H9 (cell line): ENCODE data around the gene CYP2D6. TPM values are rescaled to one million over a fixed set of nuclear protein-coding genes. Genes with fewer than 3 reads are reported as not detected.

Source experiments
- DNase-seq: peaks from one replicate; pipeline ENCODE4 v3.0.0-alpha.2; 2017
- H2AFZ ChIP-seq: one replicate; pipeline ENCODE4 v1.6.1; 2013; ENCODE audit warnings: mild to moderate bottlenecking, low read length, control low read depth, moderate library complexity
- H2AK5ac ChIP-seq: 2 replicates; pipeline ENCODE4 v1.6.1; 2013; ENCODE audit warnings: low read length, control low read depth, mixed read lengths; ENCODE audit not compliant: insufficient read length
- H2BK120ac ChIP-seq: one replicate; pipeline ENCODE4 v1.6.1; 2013; ENCODE audit warnings: low read depth, mild to moderate bottlenecking, low read length, control low read depth, inconsistent platforms; ENCODE audit not compliant: poor library complexity, severe bottlenecking
- H2BK12ac ChIP-seq: 2 replicates; pipeline ENCODE4 v1.6.1; 2013; ENCODE audit warnings: low read length, control low read depth, mixed read lengths, low read depth; ENCODE audit not compliant: insufficient read length
- H2BK15ac ChIP-seq: 2 replicates; pipeline ENCODE4 v1.6.1; 2013; ENCODE audit warnings: low read depth, low read length, control low read depth
- H2BK20ac ChIP-seq: one replicate; pipeline ENCODE4 v1.6.1; 2013; ENCODE audit warnings: low read depth, mild to moderate bottlenecking, low read length, control low read depth, inconsistent platforms; ENCODE audit not compliant: poor library complexity, severe bottlenecking
- H2BK5ac ChIP-seq: 2 replicates; pipeline ENCODE4 v1.6.1; 2013; ENCODE audit warnings: low read length, control low read depth, mixed read lengths; ENCODE audit not compliant: insufficient read length
- H3K14ac ChIP-seq: 2 replicates; pipeline ENCODE4 v1.6.1; 2013; ENCODE audit warnings: low read length, control low read depth; ENCODE audit not compliant: insufficient read depth
- H3K18ac ChIP-seq: 2 replicates; pipeline ENCODE4 v1.6.1; 2013; ENCODE audit warnings: low read depth, mild to moderate bottlenecking, mixed read lengths, low read length, control low read depth; ENCODE audit not compliant: insufficient read length
- H3K23ac ChIP-seq: 2 replicates; pipeline ENCODE4 v1.6.1; 2013; ENCODE audit warnings: low read length, control low read depth, mixed read lengths, low read depth; ENCODE audit not compliant: insufficient read length
- H3K23me2 ChIP-seq: 2 replicates; pipeline ENCODE4 v1.6.1; 2013; ENCODE audit warnings: low read depth, mild to moderate bottlenecking, mixed read lengths, low read length, control low read depth; ENCODE audit not compliant: insufficient read length, poor library complexity, severe bottlenecking
- H3K27ac ChIP-seq: 2 replicates; pipeline ENCODE4 v1.5.1; 2013; ENCODE audit warnings: low read length, control low read depth, mixed read lengths, low read depth; ENCODE audit not compliant: insufficient read length
- H3K27me3 ChIP-seq: 2 replicates; pipeline ENCODE4 v1.6.1; 2013; ENCODE audit warnings: low read length, control low read depth, inconsistent platforms; ENCODE audit not compliant: insufficient read depth
- H3K4ac ChIP-seq: 2 replicates; pipeline ENCODE4 v1.6.1; 2013; ENCODE audit warnings: low read depth, mild to moderate bottlenecking, control low read depth, inconsistent platforms, low read length, moderate library complexity
- H3K4me1 ChIP-seq: 2 replicates; pipeline ENCODE4 v1.6.1; 2013; ENCODE audit warnings: low read length, control low read depth, inconsistent platforms; ENCODE audit not compliant: insufficient read depth
- H3K4me2 ChIP-seq: 2 replicates; pipeline ENCODE4 v1.6.1; 2013; ENCODE audit warnings: low read length, control low read depth, mixed read lengths; ENCODE audit not compliant: insufficient read length, insufficient read depth
- H3K56ac ChIP-seq: 2 replicates; pipeline ENCODE4 v1.6.1; 2013; ENCODE audit warnings: low read depth, mild to moderate bottlenecking, mixed read lengths, low read length, control low read depth; ENCODE audit not compliant: insufficient read length
- H3K79me1 ChIP-seq: 2 replicates; pipeline ENCODE4 v1.6.1; 2013; ENCODE audit warnings: low read depth, mild to moderate bottlenecking, moderate library complexity, low read length, control low read depth, inconsistent platforms; ENCODE audit not compliant: insufficient read depth, poor library complexity, severe bottlenecking
- H3K79me2 ChIP-seq: 2 replicates; pipeline ENCODE4 v1.6.1; 2013; ENCODE audit warnings: low read length, control low read depth, inconsistent platforms; ENCODE audit not compliant: insufficient read depth
- H3K9ac ChIP-seq: 2 replicates; pipeline ENCODE4 v1.6.1; 2013; ENCODE audit warnings: low read length, control low read depth, mixed read lengths; ENCODE audit not compliant: insufficient read length; ENCODE audit errors: extremely low read depth
- H3K9me3 ChIP-seq: one replicate; pipeline ENCODE4 v1.6.1; 2013; ENCODE audit warnings: low read depth, low read length, inconsistent platforms; ENCODE audit not compliant: control insufficient read depth
- H3T11ph ChIP-seq: one replicate; pipeline ENCODE4 v1.6.1; 2013; ENCODE audit warnings: mild to moderate bottlenecking, low read length, control low read depth, inconsistent platforms
- H4K20me1 ChIP-seq: one replicate; pipeline ENCODE4 v1.6.1; 2013; ENCODE audit not compliant: control insufficient read depth, insufficient read length, insufficient read depth
- H4K5ac ChIP-seq: 2 replicates; pipeline ENCODE4 v1.6.1; 2013; ENCODE audit warnings: low read depth, mild to moderate bottlenecking, mixed read lengths, low read length, control low read depth; ENCODE audit not compliant: insufficient read length
- H4K8ac ChIP-seq: replicated peaks from 2 replicates; pipeline ENCODE4 v1.6.1; 2013; ENCODE audit warnings: low read length, control low read depth, mixed read lengths, low read depth; ENCODE audit not compliant: insufficient read length
- H4K91ac ChIP-seq: 2 replicates; pipeline ENCODE4 v1.6.1; 2013; ENCODE audit warnings: low read depth, mild to moderate bottlenecking, moderate library complexity, mixed read lengths, low read length, control low read depth; ENCODE audit not compliant: insufficient read length
- H3K27ac Mint-ChIP-seq, 3 experiments: 2 replicates in 2 of 3; 3 replicates in 1 of 3; pipeline ENCODE4 v1.8.0; 2020 to 2021; ENCODE audit warnings: mixed read lengths in 3 of 3, mild to moderate bottlenecking in 1 of 3, moderate library complexity in 1 of 3
- H3K27me3 Mint-ChIP-seq: 2 replicates; pipeline ENCODE4 v1.8.0; 2021; ENCODE audit warnings: low read depth, mild to moderate bottlenecking, moderate library complexity, mixed read lengths
- H3K36me3 Mint-ChIP-seq, 3 experiments: 2 replicates in 2 of 3; 3 replicates in 1 of 3; pipeline ENCODE4 v1.8.0; 2020 to 2021; ENCODE audit warnings: low read depth in 3 of 3, mixed read lengths in 3 of 3; ENCODE audit not compliant: insufficient read depth in 1 of 3
- H3K4me1 Mint-ChIP-seq, 2 experiments: 2 replicates each; pipeline ENCODE4 v1.8.0; 2020; ENCODE audit warnings: mixed read lengths in 2 of 2
- H3K4me3 Mint-ChIP-seq, 2 experiments: 2 replicates in 1 of 2; 3 replicates in 1 of 2; pipeline ENCODE4 v1.8.0; 2020 to 2021; ENCODE audit warnings: mild to moderate bottlenecking in 2 of 2, mixed read lengths in 2 of 2, moderate library complexity in 1 of 2
- H3K9me3 Mint-ChIP-seq, 2 experiments: 2 replicates in 1 of 2; 3 replicates in 1 of 2; pipeline ENCODE4 v1.8.0; 2020; ENCODE audit warnings: mild to moderate bottlenecking in 2 of 2, mixed read lengths in 2 of 2, moderate library complexity in 1 of 2
- CTCF ChIP-seq: fragments of 200-600 bp; sonication (generic); conservative IDR thresholded peaks from 3 replicates; pipeline ENCODE4 v1.8.0; 2021; ENCODE audit warnings: antibody characterized with exemption, mild to moderate bottlenecking
- WGBS: extraction: QIAGEN DNeasy Blood & Tissue Kit; methylation state at CpG from one replicate; pipeline ENCODE4 v1.1.7; 2013; ENCODE audit warnings: missing lambda C conversion rate, low lambda C conversion rate, mixed read lengths; ENCODE audit not compliant: insufficient read length; ENCODE audit errors: extremely low coverage; 5-methylcytosine and 5-hydroxymethylcytosine counted together
- total RNA-seq: library from RNA; stranded (reverse); gene quantifications from 2 replicates; pipeline ENCODE4 v1.2.1, GENCODE V29; 2021

CYP2D6 gene
- total RNA-seq, 1 experiment from 2014 or later: 2.3 TPM

GRCh38 chr22:42132457-42132856, 1.8 kb upstream of the CYP2D6 start:
- H2BK20ac ChIP-seq: no peak overlapping the region
- H3K18ac ChIP-seq: no peak overlapping the region
- H3K4ac ChIP-seq: no peak overlapping the region
- no peak overlapping the region for H2AK5ac ChIP-seq
- H2BK5ac ChIP-seq: no peak overlapping the region
- H3K4me1 ChIP-seq: no peaks in the 10 kb centered on the region
- H4K91ac ChIP-seq: no peak overlapping the region
- H4K8ac ChIP-seq: no peak overlapping the region
- H3K27me3 ChIP-seq: no peaks in the 10 kb centered on the region
- H3K9ac ChIP-seq: no peak overlapping the region
- H2BK120ac ChIP-seq: no peak overlapping the region
- no peak overlapping the region for H2AFZ ChIP-seq
- H3K23ac ChIP-seq: no peak overlapping the region
- no peak for DNase-seq
- H2BK15ac ChIP-seq: no peak overlapping the region
- H4K20me1 ChIP-seq: no peaks in the 10 kb centered on the region
- Mint-ChIP-seq H3K4me1 (0 out of 4 replicates have a peak, but pooled peaks cover 0 to 5% of the 10 kb centered on the region in 2 experiments), H3K27ac (no peak overlapping the region), H3K27me3 (peaks cover 35% of the 10 kb centered on the region), H3K9me3 (peaks cover 2 to 7% of the 10 kb centered on the region in 2 experiments; a peak in 2 of 5 replicates), H3K4me3 (no peak overlapping the region), H3K36me3 (peaks cover 0 to 10% (median 3%) of the 10 kb centered on the region in 3 experiments; a peak in 4 of 7 replicates)
- no peak overlapping the region for H3T11ph ChIP-seq
- H3K56ac ChIP-seq: no peak overlapping the region
- no peaks in the 10 kb centered on the region for H3K79me2 ChIP-seq
- H4K5ac ChIP-seq: no peak overlapping the region
- no peak overlapping the region for H3K4me2 ChIP-seq
- H3K23me2 ChIP-seq: no peaks in the 10 kb centered on the region
- WGBS: no CpG with 5 or more reads among the region's 13 CpGs
- no peak overlapping the region; the same call in 1 of the 2 replicates for H3K14ac ChIP-seq
- H2BK12ac ChIP-seq: no peak overlapping the region
- TF ChIP-seq CTCF: peak; percentile 30; the same call in 1 of the 3 replicates
- no peaks in the 10 kb centered on the region for H3K79me1 ChIP-seq
- no peak overlapping the region for H3K27ac ChIP-seq
- H3K9me3 ChIP-seq: no peaks in the 10 kb centered on the region
